Natural killer cell (primary cell): Measurements from ENCODE around the gene ZFHX3. TPM values are rescaled to one million over a fixed set of nuclear protein-coding genes. Genes with fewer than 3 reads are reported as not detected.

ENCODE experiments used
- ATAC-seq, 3 donors: fragments of 150-1000 bp in 2 of 3; fragments of 200-7000 bp in 1 of 3; cut with Tn5 transposase; 1 replicate in 1 of 3; 2 replicates in 2 of 3; pipeline ENCODE4 v1.10.0; 2021; ENCODE audit warnings: mild to moderate bottlenecking in 2 of 3, moderate library complexity in 2 of 3
- DNase-seq, 2 donors: peaks; one replicate each; pipeline versions ENCODE4 v3.0.0 to v3.0.0-alpha.2; 2013 to 2021; ENCODE audit warnings: mixed read lengths in 1 of 2
- H3K27ac ChIP-seq: one replicate; pipeline ENCODE4 v1.5.1; 2013; ENCODE audit warnings: mild to moderate bottlenecking, low read length
- H3K27me3 ChIP-seq: one replicate; pipeline ENCODE4 v1.6.1; 2013; ENCODE audit warnings: low read length; ENCODE audit not compliant: control insufficient read depth, insufficient read depth
- H3K36me3 ChIP-seq: one replicate; pipeline ENCODE4 v1.6.1; 2013; ENCODE audit warnings: low read length; ENCODE audit not compliant: control insufficient read depth, insufficient read depth
- H3K4me1 ChIP-seq: one replicate; pipeline ENCODE4 v1.6.1; 2013; ENCODE audit warnings: low read length; ENCODE audit not compliant: control insufficient read depth, insufficient read depth
- H3K4me3 ChIP-seq: one replicate; pipeline ENCODE4 v1.5.1; 2013; ENCODE audit warnings: low read length
- H3K9me3 ChIP-seq: one replicate; pipeline ENCODE4 v1.6.1; 2013; ENCODE audit warnings: low read length; ENCODE audit not compliant: control insufficient read depth, insufficient read depth
- H3K27ac Mint-ChIP-seq, 2 donors: one replicate each; pipeline ENCODE4 v1.8.0; 2022; ENCODE audit warnings: mild to moderate bottlenecking in 2 of 2, mixed read lengths in 2 of 2, moderate library complexity in 1 of 2
- H3K27me3 Mint-ChIP-seq, 2 donors: one replicate each; pipeline ENCODE4 v1.8.0; 2022; ENCODE audit warnings: low read depth in 2 of 2, mixed read lengths in 2 of 2
- H3K36me3 Mint-ChIP-seq: one replicate; pipeline ENCODE4 v1.8.0; 2022; ENCODE audit warnings: mixed read lengths
- H3K4me1 Mint-ChIP-seq, 2 donors: one replicate each; pipeline ENCODE4 v1.8.0; 2022; ENCODE audit warnings: mixed read lengths in 2 of 2
- H3K4me3 Mint-ChIP-seq: one replicate; pipeline ENCODE4 v1.8.0; 2022; ENCODE audit warnings: mild to moderate bottlenecking, moderate library complexity, mixed read lengths
- H3K9me3 Mint-ChIP-seq, 2 donors: one replicate each; pipeline ENCODE4 v1.8.0; 2022; ENCODE audit warnings: mixed read lengths in 2 of 2
- WGBS: methylation state at CpG from one replicate; pipeline ENCODE4 v1.1.7; 2013; ENCODE audit warnings: missing lambda C conversion rate; ENCODE audit not compliant: insufficient coverage; 5-methylcytosine and 5-hydroxymethylcytosine counted together
- intact Hi-C: fragments of 100-400 bp; cut with micrococcal nuclease; formaldehyde crosslinking; loops from one replicate; pipeline ENCODE4 v1.14.2; 2022
- total RNA-seq, 4 donors: library from RNA; stranded (reverse); fragments of 120-200 nt in 1 of 4; gene quantifications; one replicate each; pipeline versions ENCODE4 v1.2.3 to v1.2.4, GENCODE V29; 2013 to 2022
- TF ChIP-seq, protein P1 (sequence below): fragments of 200-600 bp; IDR thresholded peaks from one replicate; pipeline ENCODE4 v1.8.0; 2022; ENCODE audit warnings: antibody characterized with exemption

The ZFHX3 gene
- total RNA-seq, 3 donors from 2014 or later (not counting 1 experiment from before 2014, with no cell fraction given), result 5.8 to 7.8 (median 7.5) TPM

DNA sequence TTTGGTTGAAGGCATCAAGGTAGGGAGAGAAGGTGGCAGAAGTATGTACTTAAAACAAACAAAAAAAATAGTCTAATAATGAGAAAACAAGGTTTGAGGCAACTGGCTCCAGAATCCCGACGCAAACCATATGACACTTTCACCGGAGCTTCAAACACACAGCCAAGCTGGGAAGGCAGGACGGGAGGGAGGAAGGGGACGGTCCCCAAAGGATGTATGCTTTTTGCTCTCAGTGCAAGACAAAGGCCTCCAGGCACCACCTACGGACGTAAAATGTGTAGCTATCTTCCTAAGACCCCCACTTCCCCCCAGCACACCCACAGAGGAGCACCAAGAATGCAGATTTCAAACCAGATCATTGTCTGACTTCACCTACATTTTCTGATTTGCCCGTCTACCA, 102.3 kb downstream of the ZFHX3 start:
- Histone ChIP-seq H3K4me1 (no peaks in the 10 kb centered on the region), H3K27me3 (no peaks in the 10 kb centered on the region), H3K4me3 (no peak overlapping the region), H3K9me3 (no peaks in the 10 kb centered on the region), H3K27ac (no peak overlapping the region), H3K36me3 (peaks cover 3% of the 10 kb centered on the region)
- no peaks in the 10 kb centered on the region for H3K9me3 Mint-ChIP-seq
- no peaks in the 10 kb centered on the region for H3K36me3 Mint-ChIP-seq
- DNase-seq, result no peak
- no peak overlapping the region for H3K4me3 Mint-ChIP-seq
- intact Hi-C loops, result no loop called here
- no peaks in the 10 kb centered on the region for H3K27me3 Mint-ChIP-seq
- H3K27ac Mint-ChIP-seq, result no peak overlapping the region
- WGBS, result 94% methylated on average over 8 of the region's 8 CpGs
- H3K4me1 Mint-ChIP-seq, result peaks cover 0 to 4% of the 10 kb centered on the region in 2 donors
- TF ChIP-seq, protein P1, sequence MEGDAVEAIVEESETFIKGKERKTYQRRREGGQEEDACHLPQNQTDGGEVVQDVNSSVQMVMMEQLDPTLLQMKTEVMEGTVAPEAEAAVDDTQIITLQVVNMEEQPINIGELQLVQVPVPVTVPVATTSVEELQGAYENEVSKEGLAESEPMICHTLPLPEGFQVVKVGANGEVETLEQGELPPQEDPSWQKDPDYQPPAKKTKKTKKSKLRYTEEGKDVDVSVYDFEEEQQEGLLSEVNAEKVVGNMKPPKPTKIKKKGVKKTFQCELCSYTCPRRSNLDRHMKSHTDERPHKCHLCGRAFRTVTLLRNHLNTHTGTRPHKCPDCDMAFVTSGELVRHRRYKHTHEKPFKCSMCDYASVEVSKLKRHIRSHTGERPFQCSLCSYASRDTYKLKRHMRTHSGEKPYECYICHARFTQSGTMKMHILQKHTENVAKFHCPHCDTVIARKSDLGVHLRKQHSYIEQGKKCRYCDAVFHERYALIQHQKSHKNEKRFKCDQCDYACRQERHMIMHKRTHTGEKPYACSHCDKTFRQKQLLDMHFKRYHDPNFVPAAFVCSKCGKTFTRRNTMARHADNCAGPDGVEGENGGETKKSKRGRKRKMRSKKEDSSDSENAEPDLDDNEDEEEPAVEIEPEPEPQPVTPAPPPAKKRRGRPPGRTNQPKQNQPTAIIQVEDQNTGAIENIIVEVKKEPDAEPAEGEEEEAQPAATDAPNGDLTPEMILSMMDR, result no peak
- ATAC-seq, result no peak

DNA sequence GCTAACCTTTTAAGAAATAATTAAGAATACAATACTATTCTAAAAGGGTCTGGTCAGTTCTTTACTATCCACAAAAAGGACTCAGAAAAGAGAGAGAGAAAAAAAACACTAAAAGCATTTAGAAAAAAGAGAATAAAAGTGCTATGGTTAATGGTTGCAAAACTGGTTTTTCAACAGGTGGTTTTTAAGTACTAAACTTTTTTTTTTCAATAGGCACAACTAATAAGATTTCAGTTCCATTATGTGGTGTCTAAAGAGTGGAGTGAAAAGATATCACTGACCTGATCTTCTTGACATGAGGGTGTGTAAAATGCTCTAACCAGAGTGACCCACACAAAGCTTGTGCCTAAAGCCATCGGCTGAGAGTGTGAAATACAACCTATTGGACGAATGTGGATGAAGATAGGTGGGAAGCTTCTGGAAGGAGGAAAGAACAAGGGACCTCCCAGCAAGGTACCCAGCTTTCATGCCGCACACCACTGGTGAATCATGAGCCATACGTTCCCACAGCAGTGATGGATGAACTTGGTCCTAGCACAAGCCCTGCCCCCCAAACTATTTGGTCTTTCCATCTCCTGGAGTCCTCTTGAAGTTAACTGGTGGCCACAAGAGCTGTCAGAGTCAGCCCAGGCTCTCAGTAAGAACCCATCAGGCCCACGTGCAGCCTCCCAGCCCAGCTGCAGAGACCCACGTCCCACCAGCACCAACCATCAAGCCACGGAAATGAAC, 103.0 kb downstream of the ZFHX3 start:
- TF ChIP-seq, protein P1, result no peak
- Histone ChIP-seq H3K4me3 (no peak overlapping the region), H3K4me1 (no peaks in the 10 kb centered on the region), H3K36me3 (no peaks in the 10 kb centered on the region), H3K27me3 (no peaks in the 10 kb centered on the region), H3K27ac (no peak overlapping the region), H3K9me3 (no peaks in the 10 kb centered on the region)
- Mint-ChIP-seq H3K27ac (no peak overlapping the region), H3K9me3 (no peaks in the 10 kb centered on the region), H3K4me3 (no peak overlapping the region), H3K36me3 (no peaks in the 10 kb centered on the region), H3K4me1 (peaks cover 4% of the 10 kb centered on the region in 2 donors), H3K27me3 (no peaks in the 10 kb centered on the region)
- ATAC-seq (no peak), DNase-seq (no peak)
- WGBS, result 78% methylated on average over 7 of the region's 7 CpGs
- intact Hi-C loops, result no loop called here

DNA sequence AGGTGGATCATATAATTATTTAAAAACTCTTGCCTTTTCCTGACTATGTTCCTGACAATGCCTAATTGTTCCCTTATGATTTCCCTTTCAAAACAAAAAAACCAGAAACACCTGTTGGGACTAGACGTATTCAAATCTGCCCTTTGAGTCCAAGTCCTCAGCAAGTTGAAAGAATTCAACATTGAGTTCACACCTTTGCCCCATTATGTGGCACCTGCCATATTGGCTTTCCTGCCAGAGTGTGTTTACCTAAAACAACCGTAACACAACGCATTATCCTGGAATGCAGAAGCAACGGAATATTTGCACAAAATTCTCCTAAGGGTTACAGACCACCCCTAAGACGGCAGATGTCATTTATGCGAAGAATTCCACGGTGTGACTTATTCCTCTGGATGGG, 105.9 kb downstream of the ZFHX3 start:
- intact Hi-C loops, result no loop called here
- Histone ChIP-seq H3K9me3 (no peaks in the 10 kb centered on the region), H3K27me3 (no peaks in the 10 kb centered on the region), H3K4me3 (no peak overlapping the region), H3K4me1 (no peaks in the 10 kb centered on the region), H3K36me3 (no peaks in the 10 kb centered on the region), H3K27ac (no peak overlapping the region)
- DNase-seq (no peak), ATAC-seq (no peak)
- H3K27ac Mint-ChIP-seq, result no peak overlapping the region
- peaks cover 4% of the 10 kb centered on the region in 2 donors for H3K4me1 Mint-ChIP-seq
- no peaks in the 10 kb centered on the region for H3K36me3 Mint-ChIP-seq
- H3K4me3 Mint-ChIP-seq, result no peak overlapping the region
- no peaks in the 10 kb centered on the region for H3K27me3 Mint-ChIP-seq
- TF ChIP-seq, protein P1, result no peak
- WGBS, result 93% methylated on average over 7 of the region's 7 CpGs
- no peaks in the 10 kb centered on the region for H3K9me3 Mint-ChIP-seq

DNA sequence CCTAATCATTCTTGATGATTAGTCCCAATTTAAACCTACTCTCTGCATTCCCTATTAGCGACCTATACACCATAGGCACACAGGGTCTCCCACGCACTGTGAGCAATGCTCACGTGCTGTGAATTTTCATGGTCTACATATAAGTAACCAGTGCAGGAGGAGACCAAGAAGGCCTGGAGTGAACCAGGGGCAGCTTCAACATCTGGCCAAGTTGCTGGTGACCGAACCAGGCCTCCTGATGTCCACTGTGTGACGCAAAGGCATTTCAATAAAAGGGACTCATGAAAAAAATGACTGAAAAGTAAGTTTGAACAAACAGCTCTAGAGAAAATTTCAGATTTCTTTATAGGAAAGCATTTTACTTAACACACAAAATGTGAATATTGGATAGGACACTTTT, 107.0 kb downstream of the ZFHX3 start:
- H3K4me3 ChIP-seq, result no peak overlapping the region
- Mint-ChIP-seq H3K36me3 (no peaks in the 10 kb centered on the region), H3K27ac (no peak overlapping the region), H3K4me3 (no peak overlapping the region), H3K4me1 (peaks cover 4% of the 10 kb centered on the region in 2 donors), H3K27me3 (no peaks in the 10 kb centered on the region), H3K9me3 (no peaks in the 10 kb centered on the region)
- ATAC-seq (no peak), DNase-seq (no peak)
- H3K27ac ChIP-seq, result no peak overlapping the region
- H3K9me3 ChIP-seq, result no peaks in the 10 kb centered on the region
- H3K36me3 ChIP-seq, result no peaks in the 10 kb centered on the region
- TF ChIP-seq, protein P1, result no peak
- intact Hi-C loops, result no loop called here
- H3K27me3 ChIP-seq, result no peaks in the 10 kb centered on the region
- no peaks in the 10 kb centered on the region for H3K4me1 ChIP-seq
- 91% methylated on average over 5 of the region's 5 CpGs for WGBS
